Smooth muscle cell (in vitro differentiated cells): ENCODE results near the gene RHEB. TPM values are rescaled to one million over a fixed set of nuclear protein-coding genes. Genes with fewer than 3 reads are reported as not detected.

Experiments
- DNase-seq: peaks from one replicate; lab custom pipeline; 2025; ENCODE audit not compliant: unreplicated experiment; lab: John Stamatoyannopoulos, UW
- H2AFZ ChIP-seq: fragments of 200-600 bp; sonication (generic); 2 replicates; pipeline ENCODE4 v1.6.0; 2016; ENCODE audit warnings: antibody characterized with exemption, low read depth, mild to moderate bottlenecking
- H3F3A ChIP-seq: fragments of 200-600 bp; sonication (generic); 2 replicates; pipeline ENCODE4 v1.6.0; 2017; ENCODE audit warnings: antibody characterized with exemption, low read depth
- H3K27ac ChIP-seq: fragments of 200-600 bp; sonication (generic); 2 replicates; pipeline ENCODE4 v1.5.1; 2016; ENCODE audit warnings: low read depth, mild to moderate bottlenecking
- H3K27me3 ChIP-seq: fragments of 200-600 bp; sonication (generic); 2 replicates; pipeline ENCODE4 v1.6.1; 2016; ENCODE audit warnings: low read depth, mild to moderate bottlenecking
- H3K36me3 ChIP-seq: fragments of 200-600 bp; sonication (generic); 2 replicates; pipeline ENCODE4 v1.5.1; 2016; ENCODE audit warnings: low read depth
- H3K4me1 ChIP-seq: fragments of 200-600 bp; sonication (generic); 2 replicates; pipeline ENCODE4 v1.5.1; 2016; ENCODE audit warnings: low read depth
- H3K4me2 ChIP-seq: fragments of 200-600 bp; sonication (generic); 2 replicates; pipeline ENCODE4 v1.6.0; 2016; ENCODE audit warnings: mild to moderate bottlenecking
- H3K4me3 ChIP-seq: fragments of 200-600 bp; sonication (generic); 2 replicates; pipeline ENCODE4 v1.5.1; 2016; ENCODE audit warnings: mild to moderate bottlenecking
- H3K79me2 ChIP-seq: fragments of 200-600 bp; sonication (generic); 2 replicates; pipeline ENCODE4 v1.6.0; 2016; ENCODE audit warnings: low read depth, mild to moderate bottlenecking
- H3K9ac ChIP-seq: fragments of 200-600 bp; sonication (generic); 2 replicates; pipeline ENCODE4 v1.6.0; 2016; ENCODE audit warnings: low read depth
- H3K9me3 ChIP-seq: fragments of 200-600 bp; sonication (generic); replicated peaks from 2 replicates; pipeline ENCODE4 v1.5.1; 2016; ENCODE audit warnings: low read depth
- H4K20me1 ChIP-seq: fragments of 200-600 bp; sonication (generic); 2 replicates; pipeline ENCODE4 v1.6.0; 2016; ENCODE audit warnings: low read depth
- WGBS: methylation state at CpG from one replicate; pipeline ENCODE4 v1.1.7; 2016; ENCODE audit warnings: low lambda C conversion rate; 5-methylcytosine and 5-hydroxymethylcytosine counted together
- polyA plus RNA-seq: library from polyadenylated mRNA; unstranded; fragments of >200 nt; fragmentation: Nextera tagmentation; extraction: Ambion mirVana; gene quantifications from 2 replicates; pipeline ENCODE4 v1.2.1, GENCODE V29; 2016
- total RNA-seq: library from RNA; depleted of rRNA; stranded (reverse); fragments of >200 nt; gene quantifications from 2 replicates; pipeline ENCODE4 v1.2.3, GENCODE V29; 2014
- TF ChIP-seq, protein P1 (sequence below): fragments of 200-600 bp; sonication (generic); IDR thresholded peaks from 2 replicates; pipeline ENCODE4 v1.5.1; 2017; ENCODE audit warnings: borderline replicate concordance, mild to moderate bottlenecking, antibody characterized with exemption; ENCODE audit not compliant: insufficient read depth, poor library complexity, severe bottlenecking

Gene RHEB
- total and polyA plus RNA-seq, 2 experiments from 2014 or later, result 115 to 151 TPM

- 2% methylated on average over 36 of the region's 36 CpGs for WGBS
Measured at GRCh38 chr7:151518105-151518946, 1.4 kb downstream of the RHEB start.

DNA sequence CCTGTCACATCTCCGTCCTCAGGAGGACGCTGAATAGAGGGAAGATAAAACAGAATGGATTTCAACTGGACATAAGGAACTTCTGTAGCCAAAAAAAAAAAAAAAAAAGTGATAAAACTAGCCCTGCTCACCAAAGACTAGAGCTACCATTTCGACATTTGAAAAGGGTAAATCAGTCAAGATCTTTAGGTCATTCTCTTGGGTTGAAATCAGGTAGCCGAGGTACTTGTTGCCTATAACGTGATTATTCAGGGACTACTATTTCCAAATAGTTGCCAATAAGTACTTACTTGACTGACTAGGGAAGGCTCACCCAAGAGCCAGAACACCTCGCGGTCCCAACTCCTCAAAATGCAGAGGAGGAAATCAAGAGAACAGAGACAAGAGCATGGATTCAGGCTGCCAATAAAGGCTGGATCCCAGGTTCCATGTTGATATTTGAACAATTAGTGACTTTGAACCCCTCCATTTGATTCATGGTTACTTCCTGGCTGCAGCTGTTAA, 2.0 kb downstream of the RHEB start:
- WGBS, result 59% methylated on average over 7 of the region's 7 CpGs
- Histone ChIP-seq H3K4me2 (peak overlapping the region; percentile 100), H3K4me1 (no peaks in the 10 kb centered on the region), H3K79me2 (peaks cover 63% of the 10 kb centered on the region), H3K9me3 (no peaks in the 10 kb centered on the region), H3K9ac (no peak overlapping the region), H3F3A (peaks cover 3% of the 10 kb centered on the region), H3K27ac (no peak overlapping the region), H3K36me3 (no peaks in the 10 kb centered on the region), H3K4me3 (peak overlapping the region; percentile 94), H3K27me3 (no peaks in the 10 kb centered on the region), H4K20me1 (peaks cover 62% of the 10 kb centered on the region), H2AFZ (no peak overlapping the region)
- DNase-seq, result no peak
- TF ChIP-seq, protein P1, sequence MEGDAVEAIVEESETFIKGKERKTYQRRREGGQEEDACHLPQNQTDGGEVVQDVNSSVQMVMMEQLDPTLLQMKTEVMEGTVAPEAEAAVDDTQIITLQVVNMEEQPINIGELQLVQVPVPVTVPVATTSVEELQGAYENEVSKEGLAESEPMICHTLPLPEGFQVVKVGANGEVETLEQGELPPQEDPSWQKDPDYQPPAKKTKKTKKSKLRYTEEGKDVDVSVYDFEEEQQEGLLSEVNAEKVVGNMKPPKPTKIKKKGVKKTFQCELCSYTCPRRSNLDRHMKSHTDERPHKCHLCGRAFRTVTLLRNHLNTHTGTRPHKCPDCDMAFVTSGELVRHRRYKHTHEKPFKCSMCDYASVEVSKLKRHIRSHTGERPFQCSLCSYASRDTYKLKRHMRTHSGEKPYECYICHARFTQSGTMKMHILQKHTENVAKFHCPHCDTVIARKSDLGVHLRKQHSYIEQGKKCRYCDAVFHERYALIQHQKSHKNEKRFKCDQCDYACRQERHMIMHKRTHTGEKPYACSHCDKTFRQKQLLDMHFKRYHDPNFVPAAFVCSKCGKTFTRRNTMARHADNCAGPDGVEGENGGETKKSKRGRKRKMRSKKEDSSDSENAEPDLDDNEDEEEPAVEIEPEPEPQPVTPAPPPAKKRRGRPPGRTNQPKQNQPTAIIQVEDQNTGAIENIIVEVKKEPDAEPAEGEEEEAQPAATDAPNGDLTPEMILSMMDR, result no peak

More at GRCh38 chr7:151518105-151518946, 1.4 kb downstream of the RHEB start:
- Histone ChIP-seq H3K4me3 (peak overlapping the region; percentile 94), H3K36me3 (no peaks in the 10 kb centered on the region), H2AFZ (no peak overlapping the region), H3K9me3 (no peaks in the 10 kb centered on the region), H3K79me2 (peaks cover 57% of the 10 kb centered on the region), H4K20me1 (peaks cover 56% of the 10 kb centered on the region), H3K9ac (peak overlapping the region; percentile 97), H3K4me1 (no peaks in the 10 kb centered on the region), H3F3A (peaks cover 3% of the 10 kb centered on the region), H3K4me2 (peak overlapping the region; percentile 100), H3K27ac (peak overlapping the region; percentile 97), H3K27me3 (no peaks in the 10 kb centered on the region)
- TF ChIP-seq, protein P1, result no peak
- no peak for DNase-seq

DNA sequence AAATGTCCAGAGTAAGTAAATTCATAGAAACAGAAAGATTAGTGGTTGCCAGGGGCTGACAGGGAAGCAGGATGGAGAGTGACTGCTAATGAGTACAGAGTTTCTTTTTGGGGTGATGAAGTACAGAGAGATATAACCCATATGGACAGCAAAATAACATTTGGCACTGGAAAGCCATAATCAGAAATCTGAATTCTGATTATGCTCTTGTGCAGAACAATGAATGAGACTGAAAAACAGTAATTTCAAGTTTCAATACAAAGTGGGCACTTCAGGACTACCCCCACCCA, 4.5 kb downstream of the RHEB start:
- Histone ChIP-seq H3K27me3 (no peaks in the 10 kb centered on the region), H3K9me3 (no peaks in the 10 kb centered on the region), H2AFZ (no peak overlapping the region), H3K4me2 (no peak overlapping the region), H3K27ac (no peak overlapping the region), H3K9ac (no peak overlapping the region), H4K20me1 (peaks cover 87% of the 10 kb centered on the region), H3K4me1 (no peaks in the 10 kb centered on the region), H3K4me3 (no peak overlapping the region), H3K36me3 (no peaks in the 10 kb centered on the region), H3F3A (peaks cover 3% of the 10 kb centered on the region), H3K79me2 (peaks cover 88% of the 10 kb centered on the region)
- TF ChIP-seq, protein P1, result no peak
- DNase-seq, result no peak
